Cardiac muscle cell (in vitro differentiated cells and primary cell): ENCODE data around the gene BTAF1. TPM values are rescaled to one million over a fixed set of nuclear protein-coding genes. Genes with fewer than 3 reads are reported as not detected.

Experiments
- DNase-seq, 2 donors: peaks; one replicate each; pipeline versions ENCODE4 v3.0.0 to v3.0.0-alpha.2; 2010 to 2017; ENCODE audit warnings: low read depth in 1 of 2, low spot score in 1 of 2
- H3K27ac ChIP-seq: fragments of 200-600 bp; sonication (generic); 2 replicates; pipeline ENCODE4 v1.5.1; 2016
- H3K27me3 ChIP-seq: fragments of 200-600 bp; sonication (generic); 2 replicates; pipeline ENCODE4 v1.6.0; 2016; ENCODE audit warnings: control low read depth
- H3K36me3 ChIP-seq: fragments of 200-600 bp; sonication (generic); 2 replicates; pipeline ENCODE4 v1.5.1; 2016; ENCODE audit warnings: control low read depth
- H3K4me1 ChIP-seq: fragments of 200-600 bp; sonication (generic); 2 replicates; pipeline ENCODE4 v1.8.1; 2017; ENCODE audit warnings: low read depth, mild to moderate bottlenecking, mixed run types
- H3K4me3 ChIP-seq: fragments of 200-600 bp; sonication (generic); 2 replicates; pipeline ENCODE4 v1.5.1; 2016; ENCODE audit warnings: mild to moderate bottlenecking
- H3K9me3 ChIP-seq: fragments of 200-600 bp; sonication (generic); 2 replicates; pipeline ENCODE4 v1.5.1; 2017; ENCODE audit warnings: low read depth, mild to moderate bottlenecking, control low read depth
- CTCF ChIP-seq: IDR thresholded peaks from 2 replicates; pipeline ENCODE4 v1.5.1; 2012; ENCODE audit warnings: low read depth, mild to moderate bottlenecking, low read length
- polyA plus RNA-seq: library from polyadenylated mRNA; unstranded; fragments of >200 nt; fragmentation: Nextera tagmentation; extraction: Ambion mirVana; gene quantifications from 2 replicates; pipeline ENCODE4 v1.2.1, GENCODE V29; 2016
- total RNA-seq: library from RNA; depleted of rRNA; stranded (reverse); fragments of >200 nt; gene quantifications from 2 replicates; pipeline ENCODE4 v1.2.3, GENCODE V29; 2016

The BTAF1 gene
- total and polyA plus RNA-seq, 2 experiments from 2014 or later, result 35.1 to 121 TPM

- H3K36me3 ChIP-seq, result no peaks in the 10 kb centered on the region
- no peak overlapping the region for H3K4me3 ChIP-seq
- H3K4me1 ChIP-seq, result peaks cover 2% of the 10 kb centered on the region
- no peaks in the 10 kb centered on the region for H3K27me3 ChIP-seq
- no peaks in the 10 kb centered on the region for H3K9me3 ChIP-seq
- DNase-seq, result peak in 1 of 2 donors; percentile 95
- no peak overlapping the region for H3K27ac ChIP-seq
- no peak for TF ChIP-seq CTCF
Observed at GRCh38 chr10:91901784-91902677, 21.5 kb upstream of the BTAF1 start.

- no peak for DNase-seq
- H3K4me3 ChIP-seq, result peak overlapping the region; percentile 81
Observed at GRCh38 chr10:91907033-91907594, 16.5 kb upstream of the BTAF1 start.

GRCh38 chr10:91907914-91908336 is 15.6 kb upstream of the BTAF1 start:
- no peaks in the 10 kb centered on the region for H3K36me3 ChIP-seq
- no peak for TF ChIP-seq CTCF
- peak overlapping the region; percentile 67 for H3K27ac ChIP-seq
- peak in 1 of 2 donors; percentile 63 for DNase-seq
- H3K4me1 ChIP-seq, result peaks cover 12% of the 10 kb centered on the region
- H3K9me3 ChIP-seq, result no peaks in the 10 kb centered on the region
- H3K27me3 ChIP-seq, result no peaks in the 10 kb centered on the region
- H3K4me3 ChIP-seq, result peak overlapping the region; percentile 81

More at GRCh38 chr10:91907033-91907594, 16.5 kb upstream of the BTAF1 start:
- TF ChIP-seq CTCF, result no peak
- Histone ChIP-seq H3K27ac (no peak overlapping the region), H3K36me3 (no peaks in the 10 kb centered on the region), H3K4me1 (peaks cover 12% of the 10 kb centered on the region), H3K9me3 (no peaks in the 10 kb centered on the region), H3K27me3 (no peaks in the 10 kb centered on the region)

- peak; percentile 74 to 99 for DNase-seq
- no peaks in the 10 kb centered on the region for H3K9me3 ChIP-seq
Observed at GRCh38 chr10:91908337-91909116, 15.0 kb upstream of the BTAF1 start.

More at GRCh38 chr10:91908337-91909116, 15.0 kb upstream of the BTAF1 start:
- no peaks in the 10 kb centered on the region for H3K36me3 ChIP-seq
- H3K4me3 ChIP-seq, result peak overlapping the region; percentile 81
- H3K4me1 ChIP-seq, result peaks cover 12% of the 10 kb centered on the region
- peak overlapping the region; percentile 67 for H3K27ac ChIP-seq
- peak; percentile 22 for TF ChIP-seq CTCF
- H3K27me3 ChIP-seq, result peaks cover 4% of the 10 kb centered on the region
